Endothelial cell of umbilical vein (primary cell): ENCODE results near the gene ITPR1. TPM values are rescaled to one million over a fixed set of nuclear protein-coding genes. Genes with fewer than 3 reads are reported as not detected.

Source experiments
- BruUV-seq: library from RNA; stranded (reverse); fragments of 400-500 nt; replicated peaks from 2 replicates; lab custom pipeline; 2021; lab: Mats Ljungman, UMichigan
- CTCF ChIA-PET: fragments of 300-600, 350-600 bp; sonication (Branson Sonifier 250); formaldehyde crosslinking; loops from one replicate; lab custom pipeline; 2021; ENCODE audit warnings: antibody characterized with exemption, inconsistent platforms; lab: Charles Lee
- POLR2A ChIA-PET: fragments of 300-600, 350-600 bp; sonication (Branson Sonifier 250); formaldehyde crosslinking; loops from one replicate; lab custom pipeline; 2021; ENCODE audit warnings: antibody characterized with exemption, inconsistent platforms; lab: Charles Lee
- DNase-seq: peaks from one replicate; pipeline ENCODE4 v3.0.0-alpha.2; 2011; ENCODE audit warnings: low read depth, low spot score
- FAIRE-seq: peaks from 2 replicates; lab custom pipeline; 2011; peaks lifted over from hg19 to GRCh38; lab: Jason Lieb, UNC
- H2AFZ ChIP-seq: 2 replicates; pipeline ENCODE4 v1.6.0; 2012; ENCODE audit warnings: low read depth, low read length, control low read depth, inconsistent platforms
- H3K27ac ChIP-seq: 2 replicates; pipeline ENCODE4 v1.5.1; 2011; ENCODE audit warnings: low read depth, mild to moderate bottlenecking, control low read depth, low read length, moderate library complexity; ENCODE audit not compliant: insufficient read depth
- H3K27me3 ChIP-seq, 2 experiments: 2 replicates each; pipeline versions ENCODE4 v1.6.0 to v1.6.1; 2011; ENCODE audit warnings: low read length in 2 of 2, mixed read lengths in 1 of 2; ENCODE audit not compliant: control insufficient read depth in 2 of 2, insufficient read depth in 2 of 2
- H3K36me3 ChIP-seq, 2 experiments: 2 replicates in 1 of 2; 3 replicates in 1 of 2; pipeline ENCODE4 v1.5.1; 2011; ENCODE audit warnings: low read length in 2 of 2, mild to moderate bottlenecking in 1 of 2, moderate library complexity in 1 of 2; ENCODE audit not compliant: control insufficient read depth in 2 of 2, insufficient read depth in 2 of 2; ENCODE audit errors: extremely low read depth in 1 of 2
- H3K4me1 ChIP-seq: 3 replicates; pipeline ENCODE4 v1.5.1; 2011; ENCODE audit warnings: mild to moderate bottlenecking, low read length; ENCODE audit not compliant: control insufficient read depth, insufficient read depth; ENCODE audit errors: extremely low read depth
- H3K4me2 ChIP-seq: 2 replicates; pipeline ENCODE4 v1.6.1; 2011; ENCODE audit warnings: low read length, control low read depth, mixed read lengths; ENCODE audit not compliant: insufficient read depth
- H3K4me3 ChIP-seq, 3 experiments: fragments of 200-600 bp in 1 of 3; sonication (generic), shearing (Covaris generic) in 1 of 3; replicated peaks in 1 of 3; 2 replicates each; pipeline ENCODE4 v1.5.1; 2011 to 2016; ENCODE audit warnings: control low read depth in 3 of 3, low read length in 3 of 3, mild to moderate bottlenecking in 2 of 3, inconsistent platforms in 1 of 3, low read depth in 1 of 3, moderate library complexity in 1 of 3; ENCODE audit not compliant: insufficient read depth in 1 of 3
- H3K79me2 ChIP-seq: 2 replicates; pipeline ENCODE4 v1.6.0; 2012; ENCODE audit warnings: low read length, inconsistent platforms; ENCODE audit not compliant: control insufficient read depth, insufficient read depth
- H3K9ac ChIP-seq: replicated peaks from 2 replicates; pipeline ENCODE3; 2011; ENCODE audit warnings: low read length, control low read depth; ENCODE audit not compliant: insufficient read depth; ENCODE audit errors: extremely low read depth
- H3K9me1 ChIP-seq: replicated peaks from 3 replicates; pipeline ENCODE4 v1.6.0; 2011; ENCODE audit warnings: mild to moderate bottlenecking, low read length; ENCODE audit not compliant: control insufficient read depth, insufficient read depth; ENCODE audit errors: extremely low read depth
- H3K9me3 ChIP-seq: replicated peaks from 2 replicates; pipeline ENCODE4 v1.5.1; 2012; ENCODE audit warnings: low read length, inconsistent platforms; ENCODE audit not compliant: control insufficient read depth, insufficient read depth
- H4K20me1 ChIP-seq: replicated peaks from 2 replicates; pipeline ENCODE3; 2011; ENCODE audit warnings: mild to moderate bottlenecking, low read length; ENCODE audit not compliant: control insufficient read depth, insufficient read depth; ENCODE audit errors: extremely low read depth
- CTCF ChIP-seq, 2 donors: IDR thresholded peaks; 1 replicate in 1 of 2; 2 replicates in 1 of 2; pipeline ENCODE4 v1.5.1; 2011; ENCODE audit warnings: low read length in 2 of 2, mild to moderate bottlenecking in 2 of 2, moderate library complexity in 2 of 2, control low read depth in 1 of 2, inconsistent platforms in 1 of 2, low read depth in 1 of 2; ENCODE audit not compliant: insufficient read depth in 1 of 2; ENCODE audit errors: extremely low read depth in 1 of 2
- EZH2 ChIP-seq: IDR thresholded peaks from 2 replicates; pipeline ENCODE4 v1.6.1; 2012; ENCODE audit warnings: borderline replicate concordance, low read depth, mild to moderate bottlenecking, moderate library complexity, low read length, inconsistent platforms; ENCODE audit not compliant: severe bottlenecking
- FOS ChIP-seq: IDR thresholded peaks from 2 replicates; pipeline ENCODE4 v1.6.1; 2011; ENCODE audit warnings: mild to moderate bottlenecking, low read length, moderate library complexity, borderline replicate concordance; ENCODE audit not compliant: insufficient read depth
- GATA2 ChIP-seq: IDR thresholded peaks from 2 replicates; pipeline ENCODE4 v1.7.0; 2011; ENCODE audit warnings: low read depth, mild to moderate bottlenecking, moderate library complexity, mixed read lengths, low read length; ENCODE audit not compliant: insufficient read length, insufficient read depth
- JUN ChIP-seq: IDR thresholded peaks from 2 replicates; pipeline ENCODE4 v1.6.1; 2011; ENCODE audit warnings: borderline replicate concordance, low read depth; ENCODE audit not compliant: insufficient read length, insufficient read depth
- MAX ChIP-seq: IDR thresholded peaks from 2 replicates; pipeline ENCODE4 v1.6.1; 2011; ENCODE audit not compliant: insufficient read depth, insufficient read length
- MYC ChIP-seq: IDR thresholded peaks from one replicate; pipeline ENCODE4 v1.6.1; 2011; ENCODE audit warnings: mild to moderate bottlenecking, low read depth, low read length
- POLR2A ChIP-seq: IDR thresholded peaks from 2 replicates; pipeline ENCODE4 v1.6.1; 2012; ENCODE audit warnings: low read depth, mild to moderate bottlenecking, control low read depth, low read length
- POLR2AphosphoS5 ChIP-seq: IDR thresholded peaks from 2 replicates; pipeline ENCODE4 v1.6.1; 2012; ENCODE audit warnings: low read depth, mild to moderate bottlenecking, control low read depth, low read length, moderate library complexity; ENCODE audit not compliant: insufficient read depth
- dilution Hi-C: fragments of 300-500 bp; cut with MboI; formaldehyde crosslinking; loops from one replicate; pipeline ENCODE4 v1.15.0; 2019; ENCODE audit warnings: low sequenced_read_pairs; ENCODE audit not compliant: extremely low pct_ligation_motif_present
- intact Hi-C: fragments of 100-400 bp; cut with micrococcal nuclease; formaldehyde crosslinking; loops from one replicate; pipeline ENCODE4 v1.10.0; 2022
- polyA plus RNA-seq, 4 experiments: library from polyadenylated mRNA; depleted of rRNA in 3 of 4; stranded (reverse) in 3 of 4; unstranded in 1 of 4; fragments of >200 nt; gene quantifications; 2 replicates each; pipeline versions ENCODE4 v1.2.1 to v1.2.3, GENCODE V29; 2011 to 2012; ENCODE audit warnings: missing spikeins in 1 of 4
- total RNA-seq: library from RNA; stranded (reverse); gene quantifications from 2 replicates; pipeline ENCODE4 v1.2.3, GENCODE V29; 2021

Gene ITPR1
- total and polyA plus RNA-seq, 2 donors (not counting 3 experiments of a cell fraction or from before 2014, with no cell fraction given) = 5.1 to 16.1 TPM

- intact Hi-C loops (no loop called here), dilution Hi-C loops (no loop called here)
- H3K79me2 ChIP-seq = no peaks in the 10 kb centered on the region
- no peak overlapping the region for H3K9ac ChIP-seq
- no peaks in the 10 kb centered on the region for H3K4me1 ChIP-seq
- no peak overlapping the region for H3K27ac ChIP-seq
- H4K20me1 ChIP-seq = no peaks in the 10 kb centered on the region
- ChIA-PET CTCF (interaction anchor here (1.3 to 1.4 kb wide), 3 partner anchors 26 to 374 kb away, joined by 4 to 6 read pairs (median 5); no protein-coding TSS in a partner anchor), POLR2A (no interaction called here)
- FAIRE-seq (no peak), DNase-seq (no peak)
- no peak overlapping the region for H3K4me2 ChIP-seq
- no TSS peak for BruUV-seq
- no peaks in the 10 kb centered on the region for H3K9me3 ChIP-seq
- no peaks in the 10 kb centered on the region for H3K36me3 ChIP-seq
- no peaks in the 10 kb centered on the region for H3K27me3 ChIP-seq
- TF ChIP-seq FOS (no peak), CTCF (IDR thresholded peaks at IDR 0.05; ENCODE audit: extremely low read depth in 1 of 2, insufficient read depth in 1 of 2, low read depth in 1 of 2, low read length in 2 of 2) (no peak), EZH2 (no peak), MAX (no peak), JUN (no peak), POLR2AphosphoS5 (no peak), GATA2 (no peak), POLR2A (no peak), MYC (no peak)
- H2AFZ ChIP-seq = no peak overlapping the region
- no peaks in the 10 kb centered on the region for H3K9me1 ChIP-seq
- H3K4me3 ChIP-seq = no peak overlapping the region
These were observed 191.0 kb downstream of the ITPR1 start for GRCh38 chr3:4684117-4684516.
